Keratinocyte (primary cell): Measurements from ENCODE around the gene DEPDC1B. TPM values are rescaled to one million over a fixed set of nuclear protein-coding genes. Genes with fewer than 3 reads are reported as not detected.

Source experiments
- DNase-seq: peaks from one replicate; pipeline ENCODE4 v3.0.0-alpha.2; 2011; ENCODE audit warnings: low read depth, missing footprints, low spot score
- FAIRE-seq: peaks from 2 replicates; lab custom pipeline; 2011; peaks lifted over from hg19 to GRCh38; lab: Jason Lieb, UNC
- H2AFZ ChIP-seq: 2 replicates; pipeline ENCODE4 v1.6.0; 2012; ENCODE audit warnings: low read length, control low read depth, inconsistent platforms; ENCODE audit not compliant: control insufficient read depth
- H3K27ac ChIP-seq: 2 replicates; pipeline ENCODE4 v1.5.1; 2011; ENCODE audit warnings: low read length; ENCODE audit not compliant: control insufficient read depth, insufficient read depth
- H3K27me3 ChIP-seq: 3 replicates; pipeline ENCODE4 v1.6.0; 2011; ENCODE audit warnings: low read length; ENCODE audit not compliant: control insufficient read depth, insufficient read depth; ENCODE audit errors: extremely low read depth
- H3K36me3 ChIP-seq, 2 experiments: 2 replicates in 1 of 2; 3 replicates in 1 of 2; pipeline ENCODE4 v1.5.1; 2011; ENCODE audit warnings: low read length in 2 of 2, mild to moderate bottlenecking in 1 of 2; ENCODE audit not compliant: control insufficient read depth in 2 of 2, insufficient read depth in 2 of 2; ENCODE audit errors: extremely low read depth in 1 of 2
- H3K4me1 ChIP-seq: 3 replicates; pipeline ENCODE4 v1.5.1; 2011; ENCODE audit warnings: low read length; ENCODE audit not compliant: control insufficient read depth, insufficient read depth; ENCODE audit errors: extremely low read depth
- H3K4me2 ChIP-seq: 3 replicates; pipeline ENCODE4 v1.6.0; 2011; ENCODE audit warnings: low read depth, low read length; ENCODE audit not compliant: control insufficient read depth, insufficient read depth; ENCODE audit errors: extremely low read depth
- H3K4me3 ChIP-seq, 3 experiments: fragments of 200-600 bp in 1 of 3; sonication (generic) in 1 of 3; 2 replicates in 2 of 3; 3 replicates in 1 of 3; pipeline ENCODE4 v1.5.1; 2011 to 2016; ENCODE audit warnings: low read length in 3 of 3, mild to moderate bottlenecking in 3 of 3, control low read depth in 2 of 3, inconsistent platforms in 1 of 3, low read depth in 1 of 3, mixed read lengths in 1 of 3, mixed run types in 1 of 3, moderate library complexity in 1 of 3; ENCODE audit not compliant: control insufficient read depth in 2 of 3, insufficient read depth in 2 of 3; ENCODE audit errors: extremely low read depth in 1 of 3
- H3K79me2 ChIP-seq: 2 replicates; pipeline ENCODE4 v1.6.0; 2012; ENCODE audit warnings: low read length; ENCODE audit not compliant: control insufficient read depth, insufficient read depth
- H3K9ac ChIP-seq: 3 replicates; pipeline ENCODE4 v1.6.0; 2011; ENCODE audit warnings: low read length; ENCODE audit not compliant: control insufficient read depth, insufficient read depth; ENCODE audit errors: extremely low read depth
- H3K9me1 ChIP-seq: 3 replicates; pipeline ENCODE4 v1.6.0; 2011; ENCODE audit warnings: low read length; ENCODE audit not compliant: control insufficient read depth, insufficient read depth; ENCODE audit errors: extremely low read depth
- H3K9me3 ChIP-seq: 2 replicates; pipeline ENCODE4 v1.5.1; 2012; ENCODE audit warnings: low read depth, low read length; ENCODE audit not compliant: control insufficient read depth
- H4K20me1 ChIP-seq: 3 replicates; pipeline ENCODE4 v1.6.0; 2011; ENCODE audit warnings: low read length; ENCODE audit not compliant: control insufficient read depth, insufficient read depth; ENCODE audit errors: extremely low read depth
- EZH2 ChIP-seq: IDR thresholded peaks from one replicate; pipeline ENCODE4 v1.6.1; 2012; ENCODE audit warnings: inconsistent platforms, mild to moderate bottlenecking, low read length, moderate library complexity
- dilution Hi-C: fragments of 300-500 bp; cut with MboI; formaldehyde crosslinking; loops from one replicate; pipeline ENCODE4 v1.7.0; 2020; ENCODE audit warnings: low sequenced_read_pairs; ENCODE audit not compliant: extremely low pct_ligation_motif_present
- polyA plus RNA-seq, 5 experiments: library from polyadenylated mRNA; depleted of rRNA in 3 of 5; stranded (reverse) in 3 of 5; stranded (forward) in 1 of 5; unstranded in 1 of 5; fragments of >200 nt; gene quantifications; 1 replicate in 1 of 5; 2 replicates in 3 of 5; 3 replicates in 1 of 5; pipeline versions ENCODE4 v1.2.1 to v1.2.3, GENCODE V29; 2011 to 2012; ENCODE audit warnings: missing spikeins in 2 of 5, low read depth in 1 of 5, low replicate concordance in 1 of 5
- TF ChIP-seq, protein P1 (sequence below), 3 experiments: IDR thresholded peaks in 1 of 3; conservative IDR thresholded peaks in 1 of 3; optimal IDR thresholded peaks in 1 of 3; 2 replicates in 2 of 3; 3 replicates in 1 of 3; pipeline versions ENCODE3 to v1.5.1; 2011; ENCODE audit warnings: low read length in 3 of 3, mild to moderate bottlenecking in 3 of 3, moderate library complexity in 2 of 3, control low read depth in 1 of 3, inconsistent platforms in 1 of 3; ENCODE audit not compliant: insufficient read depth in 2 of 3; ENCODE audit errors: extremely low read depth in 1 of 3

The DEPDC1B gene
- polyA plus RNA-seq, 1 donor (not counting 4 experiments of a cell fraction or from before 2014, with no cell fraction given), result 19.5 TPM

DNA sequence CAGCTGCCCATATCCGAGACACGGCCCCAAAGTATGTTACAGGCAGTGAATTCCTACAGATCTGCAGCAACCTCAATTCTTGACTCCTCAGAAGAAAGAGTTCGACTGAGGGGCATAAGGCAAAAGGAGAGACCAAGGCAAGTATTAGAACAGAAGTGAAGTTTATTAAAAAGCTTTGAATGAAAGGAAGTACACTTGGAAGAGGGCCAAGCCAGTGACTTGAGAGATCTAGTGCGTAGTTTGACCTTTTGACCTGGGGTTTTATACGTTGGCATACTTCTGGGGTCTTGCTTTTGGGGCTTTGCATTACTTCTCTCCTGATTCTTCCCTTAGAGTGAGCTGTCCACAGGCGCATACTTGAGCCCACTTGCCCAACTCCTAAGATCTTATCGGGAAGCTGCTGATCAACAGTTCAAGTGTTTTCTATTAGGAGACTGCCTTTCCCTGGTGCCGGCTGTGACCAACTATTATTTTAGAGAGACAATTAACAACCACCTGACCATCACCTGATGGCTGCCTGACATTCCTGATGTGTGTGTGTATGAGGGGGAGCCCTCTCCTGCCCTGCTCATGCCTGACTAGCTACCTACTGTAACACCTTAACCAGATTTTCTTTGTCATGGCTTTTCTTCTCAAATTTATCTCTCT, 1.5 kb upstream of the DEPDC1B start:
- Histone ChIP-seq H3K4me1 (peaks cover 25% of the 10 kb centered on the region), H3K36me3 (no peaks in the 10 kb centered on the region), H3K9me1 (no peaks in the 10 kb centered on the region), H3K4me2 (peak overlapping the region; percentile 99), H3K9ac (no peak overlapping the region), H3K27ac (no peak overlapping the region), H2AFZ (no peak overlapping the region), H4K20me1 (no peaks in the 10 kb centered on the region), H3K79me2 (peaks cover 24% of the 10 kb centered on the region), H3K27me3 (no peaks in the 10 kb centered on the region), H3K4me3 (no peak overlapping the region), H3K9me3 (no peaks in the 10 kb centered on the region)
- dilution Hi-C loops, result no loop called here
- TF ChIP-seq, protein P1, sequence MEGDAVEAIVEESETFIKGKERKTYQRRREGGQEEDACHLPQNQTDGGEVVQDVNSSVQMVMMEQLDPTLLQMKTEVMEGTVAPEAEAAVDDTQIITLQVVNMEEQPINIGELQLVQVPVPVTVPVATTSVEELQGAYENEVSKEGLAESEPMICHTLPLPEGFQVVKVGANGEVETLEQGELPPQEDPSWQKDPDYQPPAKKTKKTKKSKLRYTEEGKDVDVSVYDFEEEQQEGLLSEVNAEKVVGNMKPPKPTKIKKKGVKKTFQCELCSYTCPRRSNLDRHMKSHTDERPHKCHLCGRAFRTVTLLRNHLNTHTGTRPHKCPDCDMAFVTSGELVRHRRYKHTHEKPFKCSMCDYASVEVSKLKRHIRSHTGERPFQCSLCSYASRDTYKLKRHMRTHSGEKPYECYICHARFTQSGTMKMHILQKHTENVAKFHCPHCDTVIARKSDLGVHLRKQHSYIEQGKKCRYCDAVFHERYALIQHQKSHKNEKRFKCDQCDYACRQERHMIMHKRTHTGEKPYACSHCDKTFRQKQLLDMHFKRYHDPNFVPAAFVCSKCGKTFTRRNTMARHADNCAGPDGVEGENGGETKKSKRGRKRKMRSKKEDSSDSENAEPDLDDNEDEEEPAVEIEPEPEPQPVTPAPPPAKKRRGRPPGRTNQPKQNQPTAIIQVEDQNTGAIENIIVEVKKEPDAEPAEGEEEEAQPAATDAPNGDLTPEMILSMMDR (optimal IDR thresholded peaks at IDR 0.05 in 1 of 3, IDR thresholded peaks at IDR 0.05 in 1 of 3, conservative IDR thresholded peaks at IDR 0.05 in 1 of 3; ENCODE audit: extremely low read depth in 1 of 3, insufficient read depth in 2 of 3, low read length in 3 of 3), result no peak
- no peak for TF ChIP-seq EZH2
- no peak for FAIRE-seq
- no peak for DNase-seq

GRCh38 chr5:60700416-60700757, 421 bp upstream of the DEPDC1B start:
- dilution Hi-C loops, result no loop called here
- H3K36me3 ChIP-seq, result no peaks in the 10 kb centered on the region
- no peaks in the 10 kb centered on the region for H3K9me3 ChIP-seq
- peak overlapping the region; percentile 99 for H3K4me2 ChIP-seq
- peak overlapping the region; percentile 81 for H3K27ac ChIP-seq
- DNase-seq (no peak), FAIRE-seq (no peak)
- H3K4me1 ChIP-seq, result peaks cover 25% of the 10 kb centered on the region
- H3K9ac ChIP-seq, result peak overlapping the region; percentile 84
- H3K27me3 ChIP-seq, result no peaks in the 10 kb centered on the region
- peak overlapping the region; percentile 76 to 95 (median 79) for H3K4me3 ChIP-seq
- no peaks in the 10 kb centered on the region for H4K20me1 ChIP-seq
- no peaks in the 10 kb centered on the region for H3K9me1 ChIP-seq
- peaks cover 29% of the 10 kb centered on the region for H3K79me2 ChIP-seq
- TF ChIP-seq EZH2, result no peak
- TF ChIP-seq, protein P1 (optimal IDR thresholded peaks at IDR 0.05 in 1 of 3, IDR thresholded peaks at IDR 0.05 in 1 of 3, conservative IDR thresholded peaks at IDR 0.05 in 1 of 3; ENCODE audit: extremely low read depth in 1 of 3, insufficient read depth in 2 of 3, low read length in 3 of 3), result no peak
- H2AFZ ChIP-seq, result peak overlapping the region; percentile 99
